Endothelial cell of umbilical vein (primary cell): ENCODE data around the gene PLPP3. TPM values are rescaled to one million over a fixed set of nuclear protein-coding genes. Genes with fewer than 3 reads are reported as not detected.

Source experiments
- BruUV-seq: library from RNA; stranded (reverse); fragments of 400-500 nt; replicated peaks from 2 replicates; lab custom pipeline; 2021; lab: Mats Ljungman, UMichigan
- CTCF ChIA-PET: fragments of 300-600, 350-600 bp; sonication (Branson Sonifier 250); formaldehyde crosslinking; loops from one replicate; lab custom pipeline; 2021; ENCODE audit warnings: antibody characterized with exemption, inconsistent platforms; lab: Charles Lee
- POLR2A ChIA-PET: fragments of 300-600, 350-600 bp; sonication (Branson Sonifier 250); formaldehyde crosslinking; loops from one replicate; lab custom pipeline; 2021; ENCODE audit warnings: antibody characterized with exemption, inconsistent platforms; lab: Charles Lee
- DNase-seq: peaks from one replicate; pipeline ENCODE4 v3.0.0-alpha.2; 2011; ENCODE audit warnings: low read depth, low spot score
- FAIRE-seq: peaks from 2 replicates; lab custom pipeline; 2011; peaks lifted over from hg19 to GRCh38; lab: Jason Lieb, UNC
- H2AFZ ChIP-seq: 2 replicates; pipeline ENCODE4 v1.6.0; 2012; ENCODE audit warnings: low read depth, low read length, control low read depth, inconsistent platforms
- H3K27ac ChIP-seq: 2 replicates; pipeline ENCODE4 v1.5.1; 2011; ENCODE audit warnings: low read depth, mild to moderate bottlenecking, control low read depth, low read length, moderate library complexity; ENCODE audit not compliant: insufficient read depth
- H3K27me3 ChIP-seq, 2 experiments: 2 replicates each; pipeline versions ENCODE4 v1.6.0 to v1.6.1; 2011; ENCODE audit warnings: low read length in 2 of 2, mixed read lengths in 1 of 2; ENCODE audit not compliant: control insufficient read depth in 2 of 2, insufficient read depth in 2 of 2
- H3K36me3 ChIP-seq, 2 experiments: 2 replicates in 1 of 2; 3 replicates in 1 of 2; pipeline ENCODE4 v1.5.1; 2011; ENCODE audit warnings: low read length in 2 of 2, mild to moderate bottlenecking in 1 of 2, moderate library complexity in 1 of 2; ENCODE audit not compliant: control insufficient read depth in 2 of 2, insufficient read depth in 2 of 2; ENCODE audit errors: extremely low read depth in 1 of 2
- H3K4me1 ChIP-seq: 3 replicates; pipeline ENCODE4 v1.5.1; 2011; ENCODE audit warnings: mild to moderate bottlenecking, low read length; ENCODE audit not compliant: control insufficient read depth, insufficient read depth; ENCODE audit errors: extremely low read depth
- H3K4me2 ChIP-seq: 2 replicates; pipeline ENCODE4 v1.6.1; 2011; ENCODE audit warnings: low read length, control low read depth, mixed read lengths; ENCODE audit not compliant: insufficient read depth
- H3K4me3 ChIP-seq, 3 experiments: fragments of 200-600 bp in 1 of 3; sonication (generic), shearing (Covaris generic) in 1 of 3; replicated peaks in 1 of 3; 2 replicates each; pipeline ENCODE4 v1.5.1; 2011 to 2016; ENCODE audit warnings: control low read depth in 3 of 3, low read length in 3 of 3, mild to moderate bottlenecking in 2 of 3, inconsistent platforms in 1 of 3, low read depth in 1 of 3, moderate library complexity in 1 of 3; ENCODE audit not compliant: insufficient read depth in 1 of 3
- H3K79me2 ChIP-seq: 2 replicates; pipeline ENCODE4 v1.6.0; 2012; ENCODE audit warnings: low read length, inconsistent platforms; ENCODE audit not compliant: control insufficient read depth, insufficient read depth
- H3K9ac ChIP-seq: replicated peaks from 2 replicates; pipeline ENCODE3; 2011; ENCODE audit warnings: low read length, control low read depth; ENCODE audit not compliant: insufficient read depth; ENCODE audit errors: extremely low read depth
- H3K9me1 ChIP-seq: replicated peaks from 3 replicates; pipeline ENCODE4 v1.6.0; 2011; ENCODE audit warnings: mild to moderate bottlenecking, low read length; ENCODE audit not compliant: control insufficient read depth, insufficient read depth; ENCODE audit errors: extremely low read depth
- H3K9me3 ChIP-seq: replicated peaks from 2 replicates; pipeline ENCODE4 v1.5.1; 2012; ENCODE audit warnings: low read length, inconsistent platforms; ENCODE audit not compliant: control insufficient read depth, insufficient read depth
- H4K20me1 ChIP-seq: replicated peaks from 2 replicates; pipeline ENCODE3; 2011; ENCODE audit warnings: mild to moderate bottlenecking, low read length; ENCODE audit not compliant: control insufficient read depth, insufficient read depth; ENCODE audit errors: extremely low read depth
- GATA2 ChIP-seq: IDR thresholded peaks from 2 replicates; pipeline ENCODE4 v1.7.0; 2011; ENCODE audit warnings: low read depth, mild to moderate bottlenecking, moderate library complexity, mixed read lengths, low read length; ENCODE audit not compliant: insufficient read length, insufficient read depth
- JUN ChIP-seq: IDR thresholded peaks from 2 replicates; pipeline ENCODE4 v1.6.1; 2011; ENCODE audit warnings: borderline replicate concordance, low read depth; ENCODE audit not compliant: insufficient read length, insufficient read depth
- MYC ChIP-seq: IDR thresholded peaks from one replicate; pipeline ENCODE4 v1.6.1; 2011; ENCODE audit warnings: mild to moderate bottlenecking, low read depth, low read length
- dilution Hi-C: fragments of 300-500 bp; cut with MboI; formaldehyde crosslinking; loops from one replicate; pipeline ENCODE4 v1.15.0; 2019; ENCODE audit warnings: low sequenced_read_pairs; ENCODE audit not compliant: extremely low pct_ligation_motif_present
- intact Hi-C: fragments of 100-400 bp; cut with micrococcal nuclease; formaldehyde crosslinking; loops from one replicate; pipeline ENCODE4 v1.10.0; 2022
- polyA plus RNA-seq, 4 experiments: library from polyadenylated mRNA; depleted of rRNA in 3 of 4; stranded (reverse) in 3 of 4; unstranded in 1 of 4; fragments of >200 nt; gene quantifications; 2 replicates each; pipeline versions ENCODE4 v1.2.1 to v1.2.3, GENCODE V29; 2011 to 2012; ENCODE audit warnings: missing spikeins in 1 of 4
- total RNA-seq: library from RNA; stranded (reverse); gene quantifications from 2 replicates; pipeline ENCODE4 v1.2.3, GENCODE V29; 2021

PLPP3 gene
- total and polyA plus RNA-seq, 2 donors (not counting 3 experiments of a cell fraction or from before 2014, with no cell fraction given) = 11.3 to 14.1 TPM

DNA sequence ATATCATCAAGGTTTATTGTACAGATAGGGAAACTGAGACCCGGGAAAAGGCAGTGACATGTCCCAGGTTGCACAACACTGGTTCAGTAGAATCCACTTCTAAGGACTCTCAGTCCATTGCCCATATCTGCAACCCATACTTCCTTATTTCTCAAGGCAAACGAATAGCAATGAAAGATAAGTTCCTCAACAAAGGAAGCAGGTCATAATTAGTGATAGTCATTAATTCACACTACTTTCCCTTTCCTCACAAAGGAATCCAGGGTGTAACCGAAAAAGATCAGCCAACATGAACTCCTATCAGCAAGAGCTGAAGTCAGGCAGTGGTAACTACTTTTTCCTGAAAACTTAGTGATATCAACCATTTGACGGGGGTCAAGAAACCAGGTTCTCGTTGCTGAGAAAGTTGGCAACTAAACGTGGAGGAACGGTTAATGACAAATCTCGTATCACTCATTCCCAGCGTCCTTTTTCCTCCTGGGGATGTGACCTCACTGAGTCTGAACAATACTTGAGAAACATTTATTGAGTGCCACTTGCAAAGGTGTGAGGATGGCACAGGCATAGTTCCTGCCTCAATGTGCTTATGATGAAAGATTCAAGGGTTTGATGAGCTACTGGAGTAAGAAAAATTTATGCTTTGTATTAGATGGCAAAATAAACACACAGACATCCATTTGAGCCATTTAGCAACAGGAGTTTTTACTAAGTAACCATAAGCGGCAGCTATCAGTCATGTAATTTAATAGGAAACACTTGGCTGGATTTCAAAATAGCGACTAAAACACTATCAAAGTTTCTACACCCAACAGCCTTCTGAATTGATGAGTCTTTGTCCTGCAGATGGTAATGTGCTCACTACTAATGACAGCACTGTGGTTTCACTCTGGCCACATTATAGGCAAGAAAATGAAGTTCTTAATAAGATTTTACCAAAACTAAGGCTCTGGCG, 82.3 kb downstream of the PLPP3 start:
- Histone ChIP-seq H2AFZ (peak overlapping the region; percentile 46), H4K20me1 (no peaks in the 10 kb centered on the region), H3K9me1 (no peaks in the 10 kb centered on the region), H3K36me3 (peaks cover 0 to 2% of the 10 kb centered on the region in 2 experiments), H3K9ac (no peak overlapping the region), H3K79me2 (no peaks in the 10 kb centered on the region), H3K27ac (peak overlapping the region; percentile 27), H3K4me2 (peak overlapping the region; percentile 19), H3K27me3 (no peaks in the 10 kb centered on the region), H3K9me3 (no peaks in the 10 kb centered on the region), H3K4me1 (peaks cover 20% of the 10 kb centered on the region), H3K4me3 (no peak overlapping the region)
- POLR2A ChIA-PET = no interaction called here
- CTCF ChIA-PET = interaction anchor here (3.0 kb wide), 1 partner anchor 80 kb away, joined by 13 read pairs; no protein-coding TSS in a partner anchor
- TF ChIP-seq JUN (no peak), GATA2 (peak; percentile 7)
- FAIRE-seq = peak; percentile 44
- BruUV-seq = no TSS peak
- intact Hi-C loops = no loop called here
- dilution Hi-C loops = no loop called here
- DNase-seq = peak; percentile 76

DNA sequence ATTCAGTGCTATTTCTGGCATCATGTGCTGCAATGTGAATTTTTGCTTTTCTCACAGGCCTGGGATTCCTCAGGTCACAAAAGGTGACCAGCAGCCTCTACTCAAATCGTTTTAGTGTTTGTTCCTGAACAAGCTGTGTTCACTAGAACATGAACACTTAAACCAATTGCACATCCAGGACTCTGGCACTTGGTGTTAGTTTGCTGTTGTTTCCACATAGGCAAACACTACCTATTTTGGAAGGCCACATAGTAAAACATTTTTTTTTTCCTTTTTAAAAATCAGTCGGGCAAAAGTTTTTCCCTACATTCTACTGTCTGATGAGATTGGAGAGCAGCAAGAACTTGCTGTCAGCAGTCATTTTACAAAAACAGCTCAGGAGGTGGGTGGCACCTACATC, 83.2 kb downstream of the PLPP3 start:
- Histone ChIP-seq H4K20me1 (no peaks in the 10 kb centered on the region), H3K4me1 (peaks cover 28% of the 10 kb centered on the region), H3K36me3 (peaks cover 0 to 2% of the 10 kb centered on the region in 2 experiments), H3K4me3 (no peak overlapping the region), H2AFZ (peak overlapping the region; percentile 6), H3K9me3 (no peaks in the 10 kb centered on the region), H3K9me1 (no peaks in the 10 kb centered on the region), H3K27me3 (no peaks in the 10 kb centered on the region), H3K9ac (no peak overlapping the region), H3K27ac (no peak overlapping the region), H3K4me2 (no peak overlapping the region), H3K79me2 (no peaks in the 10 kb centered on the region)
- FAIRE-seq (no peak), DNase-seq (no peak)
- dilution Hi-C loops (no loop called here), intact Hi-C loops (no loop called here)
- no peak for TF ChIP-seq JUN
- no peak for TF ChIP-seq MYC
- no TSS peak for BruUV-seq
- CTCF ChIA-PET = no interaction called here
- POLR2A ChIA-PET = no interaction called here
